ENCODE measurements around the gene ATG101. TPM values are rescaled to one million over a fixed set of nuclear protein-coding genes. Genes with fewer than 3 reads are reported as not detected.

The ATG101 gene
- total and polyA plus RNA-seq, 2 of the 13 experiments (the other 11 are each of a cell fraction or from before 2014, with no cell fraction given): 58.2 to 67.7 TPM

DNA sequence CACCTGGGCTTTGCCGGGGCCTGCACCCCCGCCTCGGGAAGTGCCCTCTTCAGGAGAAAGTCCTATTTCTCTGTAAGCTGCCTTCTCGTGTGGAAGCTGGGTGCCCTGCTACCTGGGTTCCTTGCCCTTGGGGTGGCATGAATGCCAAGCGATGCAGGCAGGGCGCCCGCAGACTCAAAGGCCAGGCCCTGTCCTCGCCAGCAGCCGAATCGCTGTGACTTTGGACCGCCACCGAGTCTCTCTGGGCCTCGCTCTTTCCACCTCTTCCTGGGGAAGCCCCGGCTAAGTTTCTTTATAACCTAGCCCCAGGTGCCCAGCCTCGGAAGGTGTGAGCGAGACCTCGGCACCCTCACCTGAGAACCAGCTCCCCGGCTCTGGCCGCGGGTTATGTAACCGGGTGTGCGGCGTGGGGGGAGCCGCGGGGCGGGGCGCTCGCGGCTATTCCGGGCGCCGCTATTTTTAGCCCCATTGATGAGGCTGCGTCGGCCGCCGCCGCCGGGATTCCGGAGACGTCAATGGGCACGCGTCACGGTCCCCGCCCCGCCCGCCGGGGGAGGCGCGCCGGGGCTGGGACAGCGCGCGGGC lies 33.1 kb upstream of the ATG101 start (continued):
- TF ChIP-seq ZNF318 (CRISPR knock-in tag; IDR thresholded peaks at IDR 0.05) (no peak), ZC3H13 (CRISPR knock-in tag; IDR thresholded peaks at IDR 0.05) (no peak), ZNF143 (CRISPR knock-in tag; IDR thresholded peaks at IDR 0.05) (no peak), MLXIP (CRISPR knock-in tag; IDR thresholded peaks at IDR 0.05; ENCODE audit: borderline replicate concordance) (no peak), ZNF446 (CRISPR knock-in tag; IDR thresholded peaks at IDR 0.05) (no peak), ZNF501 (CRISPR knock-in tag; IDR thresholded peaks at IDR 0.05) (0 out of 2 replicates have a peak, but pooled peaks have one; percentile 30), GTF2F1 (IDR thresholded peaks at IDR 0.05; ENCODE audit: low read length) (no peak), ZNF605 (CRISPR knock-in tag; IDR thresholded peaks at IDR 0.05) (peak; percentile 28; the same call in 1 of the 2 replicates), SETDB1 (CRISPR knock-in tag; IDR thresholded peaks at IDR 0.05; ENCODE audit: borderline replicate concordance) (no peak), ZNF569 (CRISPR knock-in tag; IDR thresholded peaks at IDR 0.05; ENCODE audit: borderline replicate concordance) (no peak)
- TF ChIP-seq, protein P1, sequence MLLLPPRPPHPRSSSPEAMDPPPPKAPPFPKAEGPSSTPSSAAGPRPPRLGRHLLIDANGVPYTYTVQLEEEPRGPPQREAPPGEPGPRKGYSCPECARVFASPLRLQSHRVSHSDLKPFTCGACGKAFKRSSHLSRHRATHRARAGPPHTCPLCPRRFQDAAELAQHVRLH (CRISPR knock-in tag; IDR thresholded peaks at IDR 0.05; ENCODE audit: borderline replicate concordance, low read depth): no peak
- TF ChIP-seq, protein P2, sequence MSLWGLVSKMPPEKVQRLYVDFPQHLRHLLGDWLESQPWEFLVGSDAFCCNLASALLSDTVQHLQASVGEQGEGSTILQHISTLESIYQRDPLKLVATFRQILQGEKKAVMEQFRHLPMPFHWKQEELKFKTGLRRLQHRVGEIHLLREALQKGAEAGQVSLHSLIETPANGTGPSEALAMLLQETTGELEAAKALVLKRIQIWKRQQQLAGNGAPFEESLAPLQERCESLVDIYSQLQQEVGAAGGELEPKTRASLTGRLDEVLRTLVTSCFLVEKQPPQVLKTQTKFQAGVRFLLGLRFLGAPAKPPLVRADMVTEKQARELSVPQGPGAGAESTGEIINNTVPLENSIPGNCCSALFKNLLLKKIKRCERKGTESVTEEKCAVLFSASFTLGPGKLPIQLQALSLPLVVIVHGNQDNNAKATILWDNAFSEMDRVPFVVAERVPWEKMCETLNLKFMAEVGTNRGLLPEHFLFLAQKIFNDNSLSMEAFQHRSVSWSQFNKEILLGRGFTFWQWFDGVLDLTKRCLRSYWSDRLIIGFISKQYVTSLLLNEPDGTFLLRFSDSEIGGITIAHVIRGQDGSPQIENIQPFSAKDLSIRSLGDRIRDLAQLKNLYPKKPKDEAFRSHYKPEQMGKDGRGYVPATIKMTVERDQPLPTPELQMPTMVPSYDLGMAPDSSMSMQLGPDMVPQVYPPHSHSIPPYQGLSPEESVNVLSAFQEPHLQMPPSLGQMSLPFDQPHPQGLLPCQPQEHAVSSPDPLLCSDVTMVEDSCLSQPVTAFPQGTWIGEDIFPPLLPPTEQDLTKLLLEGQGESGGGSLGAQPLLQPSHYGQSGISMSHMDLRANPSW (CRISPR knock-in tag; IDR thresholded peaks at IDR 0.05; ENCODE audit: borderline replicate concordance): no peak
- TF ChIP-seq, protein P3, sequence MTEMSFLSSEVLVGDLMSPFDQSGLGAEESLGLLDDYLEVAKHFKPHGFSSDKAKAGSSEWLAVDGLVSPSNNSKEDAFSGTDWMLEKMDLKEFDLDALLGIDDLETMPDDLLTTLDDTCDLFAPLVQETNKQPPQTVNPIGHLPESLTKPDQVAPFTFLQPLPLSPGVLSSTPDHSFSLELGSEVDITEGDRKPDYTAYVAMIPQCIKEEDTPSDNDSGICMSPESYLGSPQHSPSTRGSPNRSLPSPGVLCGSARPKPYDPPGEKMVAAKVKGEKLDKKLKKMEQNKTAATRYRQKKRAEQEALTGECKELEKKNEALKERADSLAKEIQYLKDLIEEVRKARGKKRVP (CRISPR knock-in tag; IDR thresholded peaks at IDR 0.05): 0 out of 4 replicates have a peak, but pooled peaks of 1 of the 2 experiments have one; percentile 30

Measured in HepG2 (cell line).